ENCODE results near the gene ZNF606. TPM values are rescaled to one million over a fixed set of nuclear protein-coding genes. Genes with fewer than 3 reads are reported as not detected.

ZNF606 gene
- total RNA-seq, result 10.1 and 26.8 TPM in 2 replicates

GRCh38 chr19:58002384-58003173, at the start of gene ZNF606:
ZNF606 (minus strand) TSS chr19:58002820; CDS start chr19:58001319, 1,501 bp downstream.
- no peak for DNase-seq (ENCODE audit: extremely low read depth, low read depth, low spot score)

GRCh38 chr19:58052256-58052655, 49.6 kb upstream of the ZNF606 start:
- DNase-seq (ENCODE audit: extremely low read depth, low read depth, low spot score), result no peak

GRCh38 chr19:58047672-58048071, 45.1 kb upstream of the ZNF606 start:
- no peak for DNase-seq (ENCODE audit: extremely low read depth, low read depth, low spot score)

GRCh38 chr19:58046856-58047255, 44.2 kb upstream of the ZNF606 start:
- no peak for DNase-seq (ENCODE audit: extremely low read depth, low read depth, low spot score)

- no peak for DNase-seq (ENCODE audit: extremely low read depth, low read depth, low spot score)
Observed at GRCh38 chr19:58045411-58046050, 42.9 kb upstream of the ZNF606 start.

- no peak for DNase-seq (ENCODE audit: extremely low read depth, low read depth, low spot score)
Observed at GRCh38 chr19:58044886-58045285, 42.3 kb upstream of the ZNF606 start.

GRCh38 chr19:58044391-58044790, 41.8 kb upstream of the ZNF606 start:
- DNase-seq (ENCODE audit: extremely low read depth, low read depth, low spot score), result no peak

- DNase-seq (ENCODE audit: extremely low read depth, low read depth, low spot score), result no peak
Observed at GRCh38 chr19:58042495-58043340, 40.1 kb upstream of the ZNF606 start.

- DNase-seq (ENCODE audit: extremely low read depth, low read depth, low spot score), result no peak
Observed at GRCh38 chr19:58040751-58041525, 38.3 kb upstream of the ZNF606 start.

- DNase-seq (ENCODE audit: extremely low read depth, low read depth, low spot score), result no peak
Observed at GRCh38 chr19:58038688-58039204, 36.1 kb upstream of the ZNF606 start.

- no peak for DNase-seq (ENCODE audit: extremely low read depth, low read depth, low spot score)
Observed at GRCh38 chr19:58037927-58038687, 35.5 kb upstream of the ZNF606 start.

- no peak for DNase-seq (ENCODE audit: extremely low read depth, low read depth, low spot score)
Observed at GRCh38 chr19:58035863-58036262, 33.2 kb upstream of the ZNF606 start.

- DNase-seq (ENCODE audit: extremely low read depth, low read depth, low spot score), result no peak
Observed at GRCh38 chr19:58034477-58034793, 31.8 kb upstream of the ZNF606 start.

- DNase-seq (ENCODE audit: extremely low read depth, low read depth, low spot score), result no peak
Observed at GRCh38 chr19:58033741-58034476, 31.3 kb upstream of the ZNF606 start, which contains the start of gene ZSCAN1. ZSCAN1 (plus strand) TSS chr19:58034025; CDS start chr19:58037837, 3,812 bp downstream.

- no peak for DNase-seq (ENCODE audit: extremely low read depth, low read depth, low spot score)
Observed at GRCh38 chr19:58024661-58025060, 22.0 kb upstream of the ZNF606 start.

GRCh38 chr19:58022283-58022660, 19.7 kb upstream of the ZNF606 start:
- no peak for DNase-seq (ENCODE audit: extremely low read depth, low read depth, low spot score)

- no peak for DNase-seq (ENCODE audit: extremely low read depth, low read depth, low spot score)
Observed at GRCh38 chr19:58021541-58022282, 19.1 kb upstream of the ZNF606 start.

- DNase-seq (ENCODE audit: extremely low read depth, low read depth, low spot score), result no peak
Observed at GRCh38 chr19:58020129-58020528, 17.5 kb upstream of the ZNF606 start.

All from glomerular endothelial cell (primary cell).